IMR-90 (cell line): ENCODE measurements around the gene QSOX2. TPM values are rescaled to one million over a fixed set of nuclear protein-coding genes. Genes with fewer than 3 reads are reported as not detected.

Experiments used
- ATAC-seq: fragments of 200-7000 bp; cut with Tn5 transposase; 2 replicates; pipeline ENCODE4 v1.9.1; 2020; ENCODE audit warnings: low read depth, mild to moderate bottlenecking, moderate library complexity
- BruUV-seq: library from RNA; stranded (reverse); fragments of 400-500 nt; replicated peaks from 2 replicates; lab custom pipeline; 2021; lab: Mats Ljungman, UMichigan
- CTCF ChIA-PET: fragments of 300-600 bp; formaldehyde crosslinking; extraction: SDS; loops from one replicate; lab custom pipeline; 2021; ENCODE audit warnings: antibody characterized with exemption; lab: Yijun Ruan, JAX
- POLR2A ChIA-PET: fragments of 300-600 bp; sonication (Branson Sonifier 250); formaldehyde crosslinking; loops from one replicate; lab custom pipeline; 2022; ENCODE audit warnings: antibody characterized with exemption; ENCODE audit not compliant: unreplicated experiment; lab: Charles Lee
- DNase-seq: peaks from one replicate; pipeline ENCODE4 v3.0.0; 2013
- H2AFZ ChIP-seq: replicated peaks from 2 replicates; pipeline ENCODE3; 2013; ENCODE audit warnings: low read length, mild to moderate bottlenecking; ENCODE audit not compliant: poor library complexity
- H2AK5ac ChIP-seq: 2 replicates; pipeline ENCODE4 v1.6.1; 2013; ENCODE audit warnings: low read depth, low read length, inconsistent platforms
- H2AK9ac ChIP-seq: replicated peaks from 2 replicates; pipeline ENCODE3; 2013; ENCODE audit warnings: mild to moderate bottlenecking, low read depth, low read length, moderate library complexity; ENCODE audit not compliant: poor library complexity
- H2BK120ac ChIP-seq: 2 replicates; pipeline ENCODE4 v1.6.1; 2013; ENCODE audit warnings: low read depth, low read length, inconsistent platforms
- H2BK15ac ChIP-seq: 3 replicates; pipeline ENCODE4 v1.6.1; 2013; ENCODE audit warnings: low read depth, low read length, inconsistent platforms
- H2BK20ac ChIP-seq: 2 replicates; pipeline ENCODE4 v1.6.1; 2013; ENCODE audit warnings: low read depth, mild to moderate bottlenecking, inconsistent platforms, low read length, moderate library complexity
- H2BK5ac ChIP-seq: 2 replicates; pipeline ENCODE4 v1.6.1; 2013; ENCODE audit warnings: mild to moderate bottlenecking, low read depth, low read length, inconsistent platforms; ENCODE audit not compliant: poor library complexity, severe bottlenecking
- H3K14ac ChIP-seq: replicated peaks from 2 replicates; pipeline ENCODE4 v1.6.1; 2013; ENCODE audit warnings: low read depth, low read length, inconsistent platforms
- H3K18ac ChIP-seq: 2 replicates; pipeline ENCODE4 v1.6.1; 2013; ENCODE audit warnings: low read depth, low read length, control low read depth
- H3K23ac ChIP-seq: 2 replicates; pipeline ENCODE4 v1.6.1; 2013; ENCODE audit warnings: low read depth, low read length, inconsistent platforms
- H3K27ac ChIP-seq: 2 replicates; pipeline ENCODE4 v1.5.1; 2013; ENCODE audit warnings: mild to moderate bottlenecking, control low read depth, low read length; ENCODE audit not compliant: insufficient read depth
- H3K27me3 ChIP-seq: 2 replicates; pipeline ENCODE4 v1.6.1; 2013; ENCODE audit warnings: low read length; ENCODE audit not compliant: control insufficient read depth, insufficient read depth
- H3K36me3 ChIP-seq: 2 replicates; pipeline ENCODE4 v1.6.1; 2013; ENCODE audit warnings: low read length, mixed read lengths; ENCODE audit not compliant: control insufficient read depth, insufficient read depth
- H3K4ac ChIP-seq: 2 replicates; pipeline ENCODE4 v1.6.1; 2013; ENCODE audit warnings: low read depth, low read length, inconsistent platforms
- H3K4me1 ChIP-seq: 2 replicates; pipeline ENCODE4 v1.6.1; 2013; ENCODE audit warnings: low read length, mixed read lengths; ENCODE audit not compliant: control insufficient read depth, insufficient read depth
- H3K4me2 ChIP-seq: 2 replicates; pipeline ENCODE4 v1.6.1; 2013; ENCODE audit warnings: low read depth, mild to moderate bottlenecking, control low read depth, low read length, moderate library complexity
- H3K4me3 ChIP-seq: 2 replicates; pipeline ENCODE4 v1.5.1; 2013; ENCODE audit warnings: low read depth, mild to moderate bottlenecking, control low read depth, low read length, moderate library complexity; ENCODE audit not compliant: insufficient read depth
- H3K56ac ChIP-seq: 2 replicates; pipeline ENCODE4 v1.6.1; 2013; ENCODE audit warnings: low read length, inconsistent platforms; ENCODE audit not compliant: insufficient read depth; ENCODE audit errors: extremely low read depth
- H3K79me1 ChIP-seq, 2 experiments: 2 replicates each; pipeline ENCODE4 v1.6.1; 2013; ENCODE audit warnings: low read length in 2 of 2, inconsistent platforms in 1 of 2, low read depth in 1 of 2
- H3K9ac ChIP-seq: 2 replicates; pipeline ENCODE4 v1.6.1; 2013; ENCODE audit warnings: low read depth, low read length, control low read depth
- H3K9me1 ChIP-seq: 2 replicates; pipeline ENCODE4 v1.6.1; 2013; ENCODE audit warnings: low read length, inconsistent platforms; ENCODE audit not compliant: insufficient read depth
- H3K9me3 ChIP-seq: 2 replicates; pipeline ENCODE4 v1.6.1; 2013; ENCODE audit warnings: low read length; ENCODE audit not compliant: control insufficient read depth, insufficient read depth
- H4K20me1 ChIP-seq: 2 replicates; pipeline ENCODE4 v1.6.1; 2013; ENCODE audit warnings: low read length, inconsistent platforms; ENCODE audit not compliant: insufficient read depth
- H4K5ac ChIP-seq: 2 replicates; pipeline ENCODE4 v1.6.1; 2013; ENCODE audit warnings: mild to moderate bottlenecking, low read depth, low read length, control low read depth
- H4K8ac ChIP-seq, 2 experiments: 2 replicates each; pipeline ENCODE4 v1.6.1; 2013; ENCODE audit warnings: low read depth in 2 of 2, low read length in 2 of 2, control low read depth in 1 of 2, inconsistent platforms in 1 of 2
- H4K91ac ChIP-seq: 2 replicates; pipeline ENCODE4 v1.6.1; 2013; ENCODE audit warnings: low read depth, low read length, inconsistent platforms; ENCODE audit not compliant: insufficient read depth
- CTCF ChIP-seq: conservative IDR thresholded peaks from 2 replicates; pipeline ENCODE4 v1.5.1; 2012; ENCODE audit warnings: mild to moderate bottlenecking, low read depth, low read length, improper control_type of control experiment
- MAFK ChIP-seq: IDR thresholded peaks from 2 replicates; pipeline ENCODE4 v1.6.1; 2012; ENCODE audit warnings: low read depth, low read length, improper control_type of control experiment
- MAZ ChIP-seq: IDR thresholded peaks from 2 replicates; pipeline ENCODE4 v1.6.1; 2012; ENCODE audit warnings: low read depth, mild to moderate bottlenecking, low read length, improper control_type of control experiment, moderate library complexity, borderline replicate concordance
- MXI1 ChIP-seq: IDR thresholded peaks from 2 replicates; pipeline ENCODE4 v1.6.1; 2012; ENCODE audit warnings: low read depth, mild to moderate bottlenecking, low read length, moderate library complexity, borderline replicate concordance
- POLR2A ChIP-seq: IDR thresholded peaks from 2 replicates; pipeline ENCODE4 v1.6.1; 2012; ENCODE audit warnings: mild to moderate bottlenecking, low read depth, low read length
- RCOR1 ChIP-seq: IDR thresholded peaks from 2 replicates; pipeline ENCODE4 v1.6.1; 2012; ENCODE audit warnings: mild to moderate bottlenecking, low read length, improper control_type of control experiment; ENCODE audit not compliant: insufficient replicate concordance
- SMC3 ChIP-seq: fragments of 150-350 bp; IDR thresholded peaks from 2 replicates; pipeline ENCODE4 v1.6.1; 2016; ENCODE audit warnings: low read depth, mild to moderate bottlenecking, antibody characterized with exemption, low read length, moderate library complexity
- WGBS, 2 experiments: methylation state at CpG; one replicate each; pipeline versions ENCODE4 v1.1.5 to v1.1.7; 2013; ENCODE audit warnings: missing lambda C conversion rate in 2 of 2; ENCODE audit not compliant: insufficient read length in 1 of 2; ENCODE audit errors: extremely low coverage in 2 of 2; 5-methylcytosine and 5-hydroxymethylcytosine counted together
- dilution Hi-C: fragments of 300-500 bp; cut with HindIII; formaldehyde crosslinking; loops from one replicate; pipeline ENCODE4 v1.14.3; 2018; ENCODE audit warnings: low sequenced_read_pairs; ENCODE audit not compliant: unreplicated experiment
- in situ Hi-C: fragments of 300-500 bp; cut with MboI; formaldehyde crosslinking; loops from 3 replicates; pipeline ENCODE4 v1.14.3; 2019; ENCODE audit warnings: low sequenced_read_pairs, inconsistent platforms, mixed read lengths
- intact Hi-C: fragments of 100-400 bp; cut with micrococcal nuclease; formaldehyde crosslinking; loops from 2 replicates; pipeline ENCODE4 v1.10.0; 2022
- polyA plus RNA-seq, 3 experiments: library from polyadenylated mRNA; depleted of rRNA; stranded (reverse); fragments of >200 nt; gene quantifications; 2 replicates each; pipeline ENCODE4 v1.2.3, GENCODE V29; 2012; ENCODE audit warnings: low replicate concordance in 1 of 3
- total RNA-seq: library from RNA; depleted of rRNA; stranded (reverse); fragments of >200 nt; gene quantifications from 2 replicates; pipeline ENCODE4 v1.2.3, GENCODE V29; 2012

The QSOX2 gene
- total and polyA plus RNA-seq, 2 of the 4 experiments (the other 2 are of a cell fraction) = 5.9 to 12.9 TPM

GRCh38 chr9:136174779-136175615 lies 70.6 kb downstream of the QSOX2 start:
- Histone ChIP-seq H3K23ac (no peak overlapping the region), H4K8ac (no peak overlapping the region), H4K91ac (no peak overlapping the region), H2AK9ac (no peak overlapping the region), H2BK120ac (no peak overlapping the region), H3K4me2 (no peak overlapping the region), H4K5ac (no peak overlapping the region), H3K36me3 (no peaks in the 10 kb centered on the region), H2BK15ac (no peak overlapping the region), H3K9me1 (no peaks in the 10 kb centered on the region), H2AK5ac (no peak overlapping the region), H3K27ac (no peak overlapping the region), H2AFZ (no peak overlapping the region), H2BK20ac (no peak overlapping the region), H3K56ac (no peak overlapping the region), H3K9ac (no peak overlapping the region), H3K4me1 (no peaks in the 10 kb centered on the region), H3K9me3 (no peaks in the 10 kb centered on the region), H3K27me3 (peaks cover 52% of the 10 kb centered on the region), H3K4me3 (no peak overlapping the region), H2BK5ac (no peak overlapping the region), H4K20me1 (no peaks in the 10 kb centered on the region), H3K14ac (no peak overlapping the region), H3K79me1 (no peaks in the 10 kb centered on the region), H3K4ac (no peak overlapping the region), H3K18ac (no peak overlapping the region)
- in situ Hi-C loops (no loop called here), intact Hi-C loops (no loop called here), dilution Hi-C loops (no loop called here)
- ATAC-seq (no peak), DNase-seq (no peak)
- CTCF ChIA-PET = interaction anchor here (0.7 kb wide), 1 partner anchor 24 kb away, joined by 3 read pairs; no protein-coding TSS in a partner anchor
- no TSS peak for BruUV-seq
- 40% methylated on average over 3 of the region's 8 CpGs; no CpG with 5 or more reads in 1 of the 2 experiments for WGBS, 2 experiments
- TF ChIP-seq SMC3 = no peak
- no peak for TF ChIP-seq POLR2A
- no peak for TF ChIP-seq MAFK
- TF ChIP-seq MAZ = no peak
- TF ChIP-seq MXI1 = no peak
- TF ChIP-seq RCOR1 = no peak
- TF ChIP-seq CTCF = no peak
- POLR2A ChIA-PET = no interaction called here
